Endothelial cell of umbilical vein (primary cell): ENCODE data around the gene SPRY1. TPM values are rescaled to one million over a fixed set of nuclear protein-coding genes. Genes with fewer than 3 reads are reported as not detected.

Source experiments
- BruUV-seq: library from RNA; stranded (reverse); fragments of 400-500 nt; replicated peaks from 2 replicates; lab custom pipeline; 2021; lab: Mats Ljungman, UMichigan
- CTCF ChIA-PET: fragments of 300-600, 350-600 bp; sonication (Branson Sonifier 250); formaldehyde crosslinking; loops from one replicate; lab custom pipeline; 2021; ENCODE audit warnings: antibody characterized with exemption, inconsistent platforms; lab: Charles Lee
- POLR2A ChIA-PET: fragments of 300-600, 350-600 bp; sonication (Branson Sonifier 250); formaldehyde crosslinking; loops from one replicate; lab custom pipeline; 2021; ENCODE audit warnings: antibody characterized with exemption, inconsistent platforms; lab: Charles Lee
- DNase-seq: peaks from one replicate; pipeline ENCODE4 v3.0.0-alpha.2; 2011; ENCODE audit warnings: low read depth, low spot score
- FAIRE-seq: peaks from 2 replicates; lab custom pipeline; 2011; peaks lifted over from hg19 to GRCh38; lab: Jason Lieb, UNC
- H2AFZ ChIP-seq: 2 replicates; pipeline ENCODE4 v1.6.0; 2012; ENCODE audit warnings: low read depth, low read length, control low read depth, inconsistent platforms
- H3K27ac ChIP-seq: 2 replicates; pipeline ENCODE4 v1.5.1; 2011; ENCODE audit warnings: low read depth, mild to moderate bottlenecking, control low read depth, low read length, moderate library complexity; ENCODE audit not compliant: insufficient read depth
- H3K27me3 ChIP-seq, 2 experiments: 2 replicates each; pipeline versions ENCODE4 v1.6.0 to v1.6.1; 2011; ENCODE audit warnings: low read length in 2 of 2, mixed read lengths in 1 of 2; ENCODE audit not compliant: control insufficient read depth in 2 of 2, insufficient read depth in 2 of 2
- H3K36me3 ChIP-seq, 2 experiments: 2 replicates in 1 of 2; 3 replicates in 1 of 2; pipeline ENCODE4 v1.5.1; 2011; ENCODE audit warnings: low read length in 2 of 2, mild to moderate bottlenecking in 1 of 2, moderate library complexity in 1 of 2; ENCODE audit not compliant: control insufficient read depth in 2 of 2, insufficient read depth in 2 of 2; ENCODE audit errors: extremely low read depth in 1 of 2
- H3K4me1 ChIP-seq: 3 replicates; pipeline ENCODE4 v1.5.1; 2011; ENCODE audit warnings: mild to moderate bottlenecking, low read length; ENCODE audit not compliant: control insufficient read depth, insufficient read depth; ENCODE audit errors: extremely low read depth
- H3K4me2 ChIP-seq: 2 replicates; pipeline ENCODE4 v1.6.1; 2011; ENCODE audit warnings: low read length, control low read depth, mixed read lengths; ENCODE audit not compliant: insufficient read depth
- H3K4me3 ChIP-seq, 3 experiments: fragments of 200-600 bp in 1 of 3; sonication (generic), shearing (Covaris generic) in 1 of 3; replicated peaks in 1 of 3; 2 replicates each; pipeline ENCODE4 v1.5.1; 2011 to 2016; ENCODE audit warnings: control low read depth in 3 of 3, low read length in 3 of 3, mild to moderate bottlenecking in 2 of 3, inconsistent platforms in 1 of 3, low read depth in 1 of 3, moderate library complexity in 1 of 3; ENCODE audit not compliant: insufficient read depth in 1 of 3
- H3K79me2 ChIP-seq: 2 replicates; pipeline ENCODE4 v1.6.0; 2012; ENCODE audit warnings: low read length, inconsistent platforms; ENCODE audit not compliant: control insufficient read depth, insufficient read depth
- H3K9ac ChIP-seq: replicated peaks from 2 replicates; pipeline ENCODE3; 2011; ENCODE audit warnings: low read length, control low read depth; ENCODE audit not compliant: insufficient read depth; ENCODE audit errors: extremely low read depth
- H3K9me1 ChIP-seq: replicated peaks from 3 replicates; pipeline ENCODE4 v1.6.0; 2011; ENCODE audit warnings: mild to moderate bottlenecking, low read length; ENCODE audit not compliant: control insufficient read depth, insufficient read depth; ENCODE audit errors: extremely low read depth
- H3K9me3 ChIP-seq: replicated peaks from 2 replicates; pipeline ENCODE4 v1.5.1; 2012; ENCODE audit warnings: low read length, inconsistent platforms; ENCODE audit not compliant: control insufficient read depth, insufficient read depth
- H4K20me1 ChIP-seq: replicated peaks from 2 replicates; pipeline ENCODE3; 2011; ENCODE audit warnings: mild to moderate bottlenecking, low read length; ENCODE audit not compliant: control insufficient read depth, insufficient read depth; ENCODE audit errors: extremely low read depth
- CTCF ChIP-seq, 2 donors: IDR thresholded peaks; 1 replicate in 1 of 2; 2 replicates in 1 of 2; pipeline ENCODE4 v1.5.1; 2011; ENCODE audit warnings: low read length in 2 of 2, mild to moderate bottlenecking in 2 of 2, moderate library complexity in 2 of 2, control low read depth in 1 of 2, inconsistent platforms in 1 of 2, low read depth in 1 of 2; ENCODE audit not compliant: insufficient read depth in 1 of 2; ENCODE audit errors: extremely low read depth in 1 of 2
- EZH2 ChIP-seq: IDR thresholded peaks from 2 replicates; pipeline ENCODE4 v1.6.1; 2012; ENCODE audit warnings: borderline replicate concordance, low read depth, mild to moderate bottlenecking, moderate library complexity, low read length, inconsistent platforms; ENCODE audit not compliant: severe bottlenecking
- FOS ChIP-seq: IDR thresholded peaks from 2 replicates; pipeline ENCODE4 v1.6.1; 2011; ENCODE audit warnings: mild to moderate bottlenecking, low read length, moderate library complexity, borderline replicate concordance; ENCODE audit not compliant: insufficient read depth
- GATA2 ChIP-seq: IDR thresholded peaks from 2 replicates; pipeline ENCODE4 v1.7.0; 2011; ENCODE audit warnings: low read depth, mild to moderate bottlenecking, moderate library complexity, mixed read lengths, low read length; ENCODE audit not compliant: insufficient read length, insufficient read depth
- JUN ChIP-seq: IDR thresholded peaks from 2 replicates; pipeline ENCODE4 v1.6.1; 2011; ENCODE audit warnings: borderline replicate concordance, low read depth; ENCODE audit not compliant: insufficient read length, insufficient read depth
- MAX ChIP-seq: IDR thresholded peaks from 2 replicates; pipeline ENCODE4 v1.6.1; 2011; ENCODE audit not compliant: insufficient read depth, insufficient read length
- MYC ChIP-seq: IDR thresholded peaks from one replicate; pipeline ENCODE4 v1.6.1; 2011; ENCODE audit warnings: mild to moderate bottlenecking, low read depth, low read length
- POLR2A ChIP-seq: IDR thresholded peaks from 2 replicates; pipeline ENCODE4 v1.6.1; 2012; ENCODE audit warnings: low read depth, mild to moderate bottlenecking, control low read depth, low read length
- POLR2AphosphoS5 ChIP-seq: IDR thresholded peaks from 2 replicates; pipeline ENCODE4 v1.6.1; 2012; ENCODE audit warnings: low read depth, mild to moderate bottlenecking, control low read depth, low read length, moderate library complexity; ENCODE audit not compliant: insufficient read depth
- dilution Hi-C: fragments of 300-500 bp; cut with MboI; formaldehyde crosslinking; loops from one replicate; pipeline ENCODE4 v1.15.0; 2019; ENCODE audit warnings: low sequenced_read_pairs; ENCODE audit not compliant: extremely low pct_ligation_motif_present
- intact Hi-C: fragments of 100-400 bp; cut with micrococcal nuclease; formaldehyde crosslinking; loops from one replicate; pipeline ENCODE4 v1.10.0; 2022
- polyA plus RNA-seq, 4 experiments: library from polyadenylated mRNA; depleted of rRNA in 3 of 4; stranded (reverse) in 3 of 4; unstranded in 1 of 4; fragments of >200 nt; gene quantifications; 2 replicates each; pipeline versions ENCODE4 v1.2.1 to v1.2.3, GENCODE V29; 2011 to 2012; ENCODE audit warnings: missing spikeins in 1 of 4
- total RNA-seq: library from RNA; stranded (reverse); gene quantifications from 2 replicates; pipeline ENCODE4 v1.2.3, GENCODE V29; 2021

Gene SPRY1
- total and polyA plus RNA-seq, 2 donors (not counting 3 experiments of a cell fraction or from before 2014, with no cell fraction given): 14.1 to 43.7 TPM

- CTCF ChIA-PET: no interaction called here
- H3K27ac ChIP-seq: no peak overlapping the region
- H4K20me1 ChIP-seq: no peaks in the 10 kb centered on the region
- dilution Hi-C loops (no loop called here), intact Hi-C loops (no loop called here)
- H2AFZ ChIP-seq: no peak overlapping the region
- POLR2A ChIA-PET: no interaction called here
- TF ChIP-seq POLR2A (no peak), MYC (no peak), EZH2 (no peak), JUN (no peak), POLR2AphosphoS5 (no peak), MAX (no peak)
- no peak for FAIRE-seq
- no TSS peak for BruUV-seq
- H3K4me3 ChIP-seq: no peak overlapping the region
- no peaks in the 10 kb centered on the region for H3K9me3 ChIP-seq
- no peaks in the 10 kb centered on the region for H3K4me1 ChIP-seq
- DNase-seq: no peak
- no peaks in the 10 kb centered on the region for H3K36me3 ChIP-seq
- no peaks in the 10 kb centered on the region for H3K27me3 ChIP-seq
- H3K4me2 ChIP-seq: no peak overlapping the region
- H3K79me2 ChIP-seq: no peaks in the 10 kb centered on the region
- H3K9me1 ChIP-seq: no peaks in the 10 kb centered on the region
- no peak overlapping the region for H3K9ac ChIP-seq
Observed at GRCh38 chr4:123430031-123430430, 33.4 kb downstream of the SPRY1 start.

DNA sequence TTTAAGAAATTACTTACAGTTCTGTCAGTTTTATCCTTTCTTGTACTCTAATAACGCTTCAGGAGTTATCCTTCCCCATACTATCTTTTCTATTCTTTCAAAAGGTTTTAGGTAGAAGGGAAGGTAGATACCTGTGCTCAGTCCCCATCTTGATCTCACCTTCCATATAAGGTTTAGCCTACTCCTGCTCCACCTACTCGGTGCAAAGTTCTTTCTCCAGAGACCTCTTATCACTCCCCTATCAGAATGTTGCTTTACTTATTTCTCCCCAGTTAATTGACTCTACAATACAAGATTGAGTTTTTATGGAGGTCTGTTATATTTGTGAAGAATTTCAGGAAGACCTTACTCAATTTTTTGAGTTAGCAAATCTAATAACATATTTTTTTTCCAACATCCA lies 33.9 kb downstream of the SPRY1 start:
- FAIRE-seq (no peak), DNase-seq (no peak)
- intact Hi-C loops: no loop called here
- POLR2A ChIA-PET: interaction anchor here (0.7 kb wide), 1 partner anchor 24 kb away, joined by 3 read pairs; no protein-coding TSS in a partner anchor
- Histone ChIP-seq H3K36me3 (no peaks in the 10 kb centered on the region), H3K4me1 (no peaks in the 10 kb centered on the region), H2AFZ (no peak overlapping the region), H3K9ac (no peak overlapping the region), H3K4me3 (no peak overlapping the region), H3K9me3 (no peaks in the 10 kb centered on the region), H3K27ac (no peak overlapping the region), H3K4me2 (no peak overlapping the region), H3K79me2 (no peaks in the 10 kb centered on the region), H3K9me1 (no peaks in the 10 kb centered on the region), H4K20me1 (no peaks in the 10 kb centered on the region), H3K27me3 (no peaks in the 10 kb centered on the region)
- CTCF ChIA-PET: interaction anchor here (0.6 kb wide), 1 partner anchor 25 kb away, joined by 3 read pairs; no protein-coding TSS in a partner anchor
- TF ChIP-seq MYC (no peak), JUN (no peak), POLR2A (no peak), CTCF (IDR thresholded peaks at IDR 0.05; ENCODE audit: extremely low read depth in 1 of 2, insufficient read depth in 1 of 2, low read depth in 1 of 2, low read length in 2 of 2) (no peak), EZH2 (no peak), MAX (no peak), GATA2 (no peak), POLR2AphosphoS5 (no peak), FOS (no peak)
- no TSS peak for BruUV-seq
- dilution Hi-C loops: no loop called here
